Mucosa of rectum (tissue), 2 donors: ENCODE results near the gene MYO5A.

Experiments used
- H3K27ac ChIP-seq, 2 donors: one replicate each; pipeline ENCODE4 v1.7.0; 2013; ENCODE audit warnings: inconsistent platforms in 2 of 2, low read depth in 2 of 2, low read length in 2 of 2
- H3K27me3 ChIP-seq, 2 donors: one replicate each; pipeline ENCODE4 v1.7.0; 2013; ENCODE audit warnings: low read length in 2 of 2; ENCODE audit not compliant: control insufficient read depth in 2 of 2, insufficient read depth in 2 of 2
- H3K36me3 ChIP-seq, 2 donors: one replicate each; pipeline ENCODE4 v1.7.0; 2013; ENCODE audit warnings: low read length in 2 of 2; ENCODE audit not compliant: control insufficient read depth in 2 of 2, insufficient read depth in 2 of 2
- H3K4me1 ChIP-seq, 2 donors: one replicate each; pipeline ENCODE4 v1.7.0; 2013; ENCODE audit warnings: low read length in 2 of 2, mild to moderate bottlenecking in 1 of 2; ENCODE audit not compliant: control insufficient read depth in 2 of 2, insufficient read depth in 2 of 2
- H3K4me3 ChIP-seq, 2 donors: one replicate each; pipeline ENCODE4 v1.7.0; 2013; ENCODE audit warnings: low read length in 2 of 2
- H3K9ac ChIP-seq, 2 donors: one replicate each; pipeline ENCODE4 v1.7.0; 2013; ENCODE audit warnings: low read length in 2 of 2, low read depth in 1 of 2, mild to moderate bottlenecking in 1 of 2
- H3K9me3 ChIP-seq, 2 donors: one replicate each; pipeline ENCODE4 v1.7.0; 2013; ENCODE audit warnings: low read length in 2 of 2; ENCODE audit not compliant: control insufficient read depth in 2 of 2
- donor health status: healthy.
- donor health status: Normal muscosa, but diverticular disease.

The MYO5A gene

GRCh38 chr15:52278135-52278534 is 250.5 kb downstream of the MYO5A start:
- Histone ChIP-seq H3K4me1 (no peaks in the 10 kb centered on the region), H3K9ac (no peak overlapping the region), H3K27ac (no peak overlapping the region), H3K9me3 (no peaks in the 10 kb centered on the region), H3K36me3 (peaks cover 59 to 63% of the 10 kb centered on the region in 2 donors), H3K4me3 (no peak overlapping the region), H3K27me3 (no peaks in the 10 kb centered on the region)

GRCh38 chr15:52277575-52277974 is 251.1 kb downstream of the MYO5A start:
- H3K4me3 ChIP-seq, result no peak overlapping the region
- peaks cover 58 to 65% of the 10 kb centered on the region in 2 donors for H3K36me3 ChIP-seq
- no peaks in the 10 kb centered on the region for H3K9me3 ChIP-seq
- H3K4me1 ChIP-seq, result no peaks in the 10 kb centered on the region
- no peaks in the 10 kb centered on the region for H3K27me3 ChIP-seq
- no peak overlapping the region for H3K9ac ChIP-seq
- no peak overlapping the region for H3K27ac ChIP-seq

GRCh38 chr15:52276256-52276770 is 252.4 kb downstream of the MYO5A start:
- no peak overlapping the region for H3K27ac ChIP-seq

GRCh38 chr15:52263563-52264282 is 265.0 kb downstream of the MYO5A start:
- Histone ChIP-seq H3K4me3 (no peak overlapping the region), H3K9me3 (no peaks in the 10 kb centered on the region), H3K36me3 (peaks cover 43 to 47% of the 10 kb centered on the region in 2 donors), H3K4me1 (peaks cover 3 to 5% of the 10 kb centered on the region in 2 donors), H3K27me3 (no peaks in the 10 kb centered on the region), H3K9ac (no peak overlapping the region), H3K27ac (no peak overlapping the region)

More at GRCh38 chr15:52276256-52276770, 252.4 kb downstream of the MYO5A start:
- H3K36me3 ChIP-seq, result peaks cover 58 to 64% of the 10 kb centered on the region in 2 donors
- no peak overlapping the region for H3K9ac ChIP-seq
- H3K4me1 ChIP-seq, result no peaks in the 10 kb centered on the region
- no peaks in the 10 kb centered on the region for H3K27me3 ChIP-seq
- H3K9me3 ChIP-seq, result no peaks in the 10 kb centered on the region
- H3K4me3 ChIP-seq, result no peak overlapping the region

- Histone ChIP-seq H3K9ac (no peak overlapping the region), H3K9me3 (no peaks in the 10 kb centered on the region), H3K36me3 (peaks cover 38 to 40% of the 10 kb centered on the region in 2 donors), H3K27ac (peak overlapping the region; percentile 18 to 49), H3K27me3 (no peaks in the 10 kb centered on the region), H3K4me1 (peaks cover 3 to 5% of the 10 kb centered on the region in 2 donors), H3K4me3 (no peak overlapping the region)
Measured at GRCh38 chr15:52262364-52262763, 266.3 kb downstream of the MYO5A start.

GRCh38 chr15:52261498-52262242 is 267.0 kb downstream of the MYO5A start:
- Histone ChIP-seq H3K27ac (peak overlapping the region; percentile 32 to 68), H3K27me3 (no peaks in the 10 kb centered on the region), H3K4me3 (peak overlapping the region in 1 of 2 donors; percentile 20), H3K4me1 (peaks cover 3 to 5% of the 10 kb centered on the region in 2 donors), H3K36me3 (peaks cover 35% of the 10 kb centered on the region in 2 donors), H3K9me3 (no peaks in the 10 kb centered on the region), H3K9ac (no peak overlapping the region)

- H3K36me3 ChIP-seq, result peaks cover 32 to 33% of the 10 kb centered on the region in 2 donors
- no peak overlapping the region for H3K4me3 ChIP-seq
- no peak overlapping the region for H3K9ac ChIP-seq
- H3K9me3 ChIP-seq, result no peaks in the 10 kb centered on the region
- H3K27me3 ChIP-seq, result no peaks in the 10 kb centered on the region
- H3K4me1 ChIP-seq, result peaks cover 3 to 5% of the 10 kb centered on the region in 2 donors
- H3K27ac ChIP-seq, result peak overlapping the region in 1 of 2 donors; percentile 68
Measured at GRCh38 chr15:52261026-52261425, 267.7 kb downstream of the MYO5A start.

GRCh38 chr15:52259503-52259902 is 269.2 kb downstream of the MYO5A start:
- no peaks in the 10 kb centered on the region for H3K27me3 ChIP-seq
- no peak overlapping the region for H3K4me3 ChIP-seq
- H3K9ac ChIP-seq, result no peak overlapping the region
- peaks cover 33 to 40% of the 10 kb centered on the region in 2 donors for H3K36me3 ChIP-seq
- peaks cover 3 to 5% of the 10 kb centered on the region in 2 donors for H3K4me1 ChIP-seq
- no peaks in the 10 kb centered on the region for H3K9me3 ChIP-seq
- H3K27ac ChIP-seq, result no peak overlapping the region

GRCh38 chr15:52258461-52258860 is 270.2 kb downstream of the MYO5A start:
- Histone ChIP-seq H3K27me3 (no peaks in the 10 kb centered on the region), H3K9ac (no peak overlapping the region), H3K4me1 (peaks cover 5 to 6% of the 10 kb centered on the region in 2 donors), H3K9me3 (no peaks in the 10 kb centered on the region), H3K4me3 (no peak overlapping the region), H3K36me3 (peaks cover 37 to 38% of the 10 kb centered on the region in 2 donors), H3K27ac (no peak overlapping the region)

GRCh38 chr15:52257734-52258062 is 271.0 kb downstream of the MYO5A start:
- no peak overlapping the region for H3K9ac ChIP-seq
- no peak overlapping the region for H3K4me3 ChIP-seq
- H3K4me1 ChIP-seq, result peaks cover 5 to 10% of the 10 kb centered on the region in 2 donors
- no peak overlapping the region for H3K27ac ChIP-seq
- no peaks in the 10 kb centered on the region for H3K27me3 ChIP-seq
- peaks cover 31 to 38% of the 10 kb centered on the region in 2 donors for H3K36me3 ChIP-seq
- no peaks in the 10 kb centered on the region for H3K9me3 ChIP-seq
